BLaER1 (cell line): Measurements from ENCODE around the gene LPAR5.
A peak's percentile ranks its signal among the peaks of the same experiment; 100 is the strongest.

Experiments used
- H3K27ac ChIP-seq: shearing (Covaris generic); formaldehyde crosslinking; 2 replicates; pipeline ENCODE4 v1.8.1; 2022
- H3K27me3 ChIP-seq: shearing (Covaris generic); formaldehyde crosslinking; 2 replicates; pipeline ENCODE4 v1.8.1; 2022
- H3K36me3 ChIP-seq: shearing (Covaris generic); formaldehyde crosslinking; 2 replicates; pipeline ENCODE4 v1.8.1; 2022
- H3K4me1 ChIP-seq: shearing (Covaris generic); formaldehyde crosslinking; 2 replicates; pipeline ENCODE4 v1.8.1; 2022
- H3K4me2 ChIP-seq: shearing (Covaris generic); formaldehyde crosslinking; 2 replicates; pipeline ENCODE4 v1.8.1; 2022
- H3K4me3 ChIP-seq: shearing (Covaris generic); formaldehyde crosslinking; 2 replicates; pipeline ENCODE4 v1.8.1; 2022
- H3K9ac ChIP-seq: shearing (Covaris generic); formaldehyde crosslinking; 2 replicates; pipeline ENCODE4 v1.8.1; 2022
- H3K9me3 ChIP-seq: shearing (Covaris generic); formaldehyde crosslinking; 2 replicates; pipeline ENCODE4 v1.8.1; 2022
- H4K20me1 ChIP-seq: shearing (Covaris generic); formaldehyde crosslinking; 2 replicates; pipeline ENCODE4 v1.8.1; 2022
- Cebpa-rat ChIP-seq: shearing (Covaris generic); IDR thresholded peaks from 2 replicates; pipeline ENCODE4 v1.8.1; 2022

Gene LPAR5

DNA sequence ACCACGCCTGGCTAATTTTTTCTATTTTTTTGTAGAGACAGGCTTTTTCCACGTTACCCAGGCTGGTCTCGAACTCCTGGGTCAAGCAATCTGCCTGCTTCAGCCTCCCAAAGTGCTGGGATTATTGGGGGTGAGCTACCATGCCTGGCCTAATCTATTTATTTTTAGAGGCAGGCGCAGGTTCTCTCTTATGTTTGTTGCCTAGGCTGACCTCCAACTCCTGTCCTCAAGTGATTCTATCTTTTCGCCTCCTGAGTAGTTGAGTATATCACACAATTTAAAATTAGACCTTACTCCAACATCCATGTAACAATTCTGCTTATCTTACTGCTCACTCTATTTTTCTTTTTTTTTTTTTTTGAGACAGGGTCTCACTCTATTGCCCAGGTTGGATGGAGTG is 18.2 kb upstream of the LPAR5 start:
- H3K9ac ChIP-seq = 0 out of 2 replicates have a peak overlapping the region, but pooled peaks have one; percentile 29
- H3K9me3 ChIP-seq = no peaks in the 10 kb centered on the region
- H3K36me3 ChIP-seq = peaks cover 97% of the 10 kb centered on the region
- H3K4me2 ChIP-seq = no peak overlapping the region
- TF ChIP-seq Cebpa-rat = no peak
- no peak overlapping the region for H3K27ac ChIP-seq
- H3K27me3 ChIP-seq = no peaks in the 10 kb centered on the region
- H3K4me1 ChIP-seq = no peaks in the 10 kb centered on the region
- no peak overlapping the region for H3K4me3 ChIP-seq
- no peaks in the 10 kb centered on the region for H4K20me1 ChIP-seq

DNA sequence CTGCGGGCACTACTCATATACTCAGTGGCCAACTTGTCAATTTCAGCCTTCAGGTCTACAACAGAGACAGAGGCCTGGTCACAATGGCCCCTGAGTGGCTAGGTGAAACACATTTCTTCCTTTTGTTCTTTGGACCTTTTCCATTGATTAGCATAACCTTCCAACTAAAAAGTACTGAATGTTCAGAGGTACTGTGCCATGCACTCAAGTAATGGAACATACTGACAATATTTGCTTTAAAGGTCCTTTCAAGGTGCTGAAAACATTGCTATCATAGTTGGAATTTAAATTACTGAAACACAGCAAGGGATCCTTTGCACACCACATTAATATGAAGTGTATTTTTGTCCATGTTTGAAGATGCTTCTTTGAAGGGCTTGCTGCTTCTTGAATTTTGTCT is 17.6 kb upstream of the LPAR5 start:
- Histone ChIP-seq H3K9me3 (no peaks in the 10 kb centered on the region), H3K4me2 (no peak overlapping the region), H3K4me3 (no peak overlapping the region), H3K4me1 (no peaks in the 10 kb centered on the region), H4K20me1 (no peaks in the 10 kb centered on the region), H3K36me3 (peaks cover 97% of the 10 kb centered on the region), H3K9ac (0 out of 2 replicates have a peak overlapping the region, but pooled peaks have one; percentile 29), H3K27ac (no peak overlapping the region), H3K27me3 (no peaks in the 10 kb centered on the region)
- TF ChIP-seq Cebpa-rat = no peak

DNA sequence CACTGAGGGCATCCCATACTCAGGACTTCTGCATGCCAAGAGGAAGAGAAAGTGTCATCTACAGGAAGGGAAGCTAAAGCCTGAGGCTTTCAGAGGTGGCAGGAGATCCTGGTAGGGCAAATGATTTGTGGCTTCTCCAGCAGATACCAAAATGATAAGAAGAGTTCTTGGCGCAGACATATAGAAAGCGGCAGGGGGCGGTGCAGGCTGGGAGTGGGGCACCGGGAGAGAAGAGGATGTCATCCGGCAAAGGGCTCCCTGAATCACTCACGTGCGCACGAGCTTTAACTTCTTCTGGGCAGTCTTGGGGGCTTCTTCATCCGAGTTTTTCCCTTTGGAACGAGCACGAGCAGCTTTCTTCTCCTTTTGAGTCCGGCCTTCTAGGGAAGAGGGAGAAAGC is 16.6 kb upstream of the LPAR5 start:
- Histone ChIP-seq H3K9me3 (no peaks in the 10 kb centered on the region), H3K4me1 (no peaks in the 10 kb centered on the region), H3K4me2 (no peak overlapping the region), H3K36me3 (peaks cover 98% of the 10 kb centered on the region), H3K27me3 (no peaks in the 10 kb centered on the region), H4K20me1 (no peaks in the 10 kb centered on the region), H3K4me3 (no peak overlapping the region), H3K9ac (no peak overlapping the region), H3K27ac (no peak overlapping the region)
- no peak for TF ChIP-seq Cebpa-rat

DNA sequence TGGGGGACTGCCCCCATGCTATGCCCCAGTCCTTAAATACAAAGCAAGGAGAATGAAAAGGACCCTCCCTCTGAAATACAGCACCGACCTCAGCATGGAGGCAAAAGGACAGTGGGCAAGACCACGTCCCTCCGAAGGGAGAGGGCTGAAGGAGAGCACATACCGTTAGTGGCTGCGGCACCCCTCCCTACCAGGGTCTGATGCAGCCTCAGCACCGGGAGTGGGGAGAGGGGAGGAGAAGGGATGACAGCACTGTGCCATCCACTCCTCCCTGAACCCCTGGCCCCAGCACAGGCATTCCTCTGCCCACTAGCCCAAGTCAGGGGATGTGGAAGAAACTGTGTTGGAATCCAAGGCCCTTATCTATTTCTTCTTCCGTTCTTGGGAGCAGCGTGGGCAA is 15.1 kb upstream of the LPAR5 start:
- no peak for TF ChIP-seq Cebpa-rat
- 0 out of 2 replicates have a peak overlapping the region, but pooled peaks have one; percentile 3 for H3K9ac ChIP-seq
- H3K27me3 ChIP-seq = no peaks in the 10 kb centered on the region

DNA sequence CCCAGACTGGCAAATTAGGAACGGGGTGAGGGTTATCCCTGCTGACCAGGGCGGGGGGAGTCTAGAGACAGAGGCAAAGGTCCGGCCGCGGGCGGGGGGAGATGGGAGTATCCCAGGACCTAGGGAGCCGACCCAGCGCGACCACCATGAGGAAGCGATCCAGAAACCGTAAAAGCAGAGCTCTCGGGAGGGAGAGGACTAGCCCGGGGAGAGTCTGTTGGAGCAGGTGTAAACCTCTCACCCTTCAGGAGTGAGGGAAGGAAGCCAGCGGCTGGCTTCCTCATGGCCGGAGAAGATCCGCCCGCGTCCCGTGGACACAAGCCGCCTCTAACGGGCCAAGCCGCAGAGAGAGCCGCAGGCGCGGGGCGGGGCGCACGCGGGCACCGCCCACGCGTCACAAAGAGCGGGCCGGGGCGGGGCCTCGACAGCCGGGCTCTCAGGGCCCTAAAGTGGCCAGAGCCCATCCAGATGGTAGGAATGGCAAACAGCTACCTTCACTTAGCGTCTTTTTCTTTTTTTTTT is 11.4 kb upstream of the LPAR5 start, which contains the start of gene ACRBP:
Gene ACRBP, minus strand, starts transcription at position 350 of the 522 bp plus-strand sequence. Its CDS starts 66 bp downstream, at position 284.
- H4K20me1 ChIP-seq = no peaks in the 10 kb centered on the region
- peak within 1 kb of the TSS; percentile 67 for H3K4me2 ChIP-seq
- H3K27me3 ChIP-seq = no peaks in the 10 kb centered on the region
- H3K4me1 ChIP-seq = peaks cover 28% of the 10 kb centered on the region
- H3K9ac ChIP-seq = peak within 1 kb of the TSS; percentile 64; the same call in 1 of the 2 replicates
- no peak for TF ChIP-seq Cebpa-rat
- H3K27ac ChIP-seq = peak within 1 kb of the TSS; percentile 71
- peaks cover 79% of the 10 kb centered on the region for H3K36me3 ChIP-seq
- H3K9me3 ChIP-seq = peaks cover 28% of the 10 kb centered on the region
- peak within 1 kb of the TSS; percentile 58 for H3K4me3 ChIP-seq

More for the DNA sequence above, 15.1 kb upstream of the LPAR5 start:
- Histone ChIP-seq H3K9me3 (no peaks in the 10 kb centered on the region), H3K36me3 (peaks cover 97% of the 10 kb centered on the region), H3K27ac (no peak overlapping the region), H3K4me1 (peaks cover 7% of the 10 kb centered on the region), H3K4me2 (no peak overlapping the region), H3K4me3 (no peak overlapping the region), H4K20me1 (no peaks in the 10 kb centered on the region)

DNA sequence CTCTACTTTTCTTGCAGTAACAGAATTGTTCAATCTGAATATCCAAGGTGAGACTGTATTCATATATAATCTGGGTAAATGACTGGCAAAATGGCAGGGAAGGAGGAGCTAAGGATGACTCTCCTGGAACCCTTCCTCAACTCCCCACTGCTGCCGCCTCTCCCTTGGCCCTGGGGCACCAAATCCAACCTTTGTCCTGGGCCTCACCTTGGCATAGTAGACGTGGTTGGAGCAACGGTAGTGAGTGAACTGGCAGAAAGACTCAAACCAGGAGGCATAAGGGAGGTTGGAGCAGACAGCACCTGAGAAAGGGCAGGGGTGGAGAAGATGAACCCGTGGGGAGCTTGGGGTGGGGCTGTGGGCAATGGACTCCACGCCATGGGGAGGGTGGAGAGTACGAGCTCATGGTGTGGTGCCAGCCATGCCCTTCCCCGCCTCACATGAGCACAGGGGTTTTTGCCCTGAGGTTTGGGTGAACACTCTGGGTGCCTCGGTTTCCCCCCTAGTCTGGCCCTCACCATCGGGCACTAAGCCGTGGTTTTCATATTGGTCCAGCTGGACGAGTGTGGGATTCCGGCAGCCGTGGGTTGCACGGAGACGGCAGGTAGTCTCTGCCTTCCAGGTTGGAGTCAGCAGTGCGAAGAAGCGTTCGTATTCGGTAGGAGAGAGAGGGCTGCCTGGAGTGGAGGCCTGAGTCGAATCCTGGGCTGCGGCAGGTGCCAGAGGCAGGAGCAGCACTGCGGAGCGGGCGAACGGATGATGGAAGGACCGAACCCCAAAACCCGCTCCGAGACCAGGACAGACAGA is 10.7 kb upstream of the LPAR5 start:
- Histone ChIP-seq H3K27me3 (no peaks in the 10 kb centered on the region), H3K4me1 (peaks cover 28% of the 10 kb centered on the region), H3K36me3 (peaks cover 72% of the 10 kb centered on the region), H4K20me1 (no peaks in the 10 kb centered on the region), H3K9ac (peak overlapping the region; percentile 64; the same call in 1 of the 2 replicates), H3K9me3 (peaks cover 31% of the 10 kb centered on the region), H3K4me3 (peak overlapping the region; percentile 58), H3K4me2 (peak overlapping the region; percentile 67), H3K27ac (peak overlapping the region; percentile 71; the same call in 1 of the 2 replicates)
- no peak for TF ChIP-seq Cebpa-rat

DNA sequence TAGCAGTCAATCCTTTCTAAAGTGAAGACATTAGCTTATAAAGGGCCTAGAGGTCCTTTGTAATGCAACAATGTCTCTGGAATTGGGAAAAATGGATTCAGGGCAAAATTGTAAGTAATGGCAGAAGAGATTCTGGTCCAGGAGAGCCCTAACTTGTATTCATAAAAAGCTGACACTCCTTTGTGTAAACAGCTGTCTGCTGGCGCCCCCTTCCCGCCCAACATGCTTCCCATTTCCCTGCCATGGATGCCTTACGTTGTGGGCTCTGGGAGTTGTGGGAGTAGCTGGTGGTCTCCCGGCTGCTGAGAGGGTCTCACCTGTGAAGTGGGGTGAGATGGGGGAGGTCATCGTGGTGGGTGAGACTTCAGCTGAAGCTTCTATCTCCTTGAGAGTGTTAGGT is 9.1 kb upstream of the LPAR5 start:
- H3K4me1 ChIP-seq = peaks cover 38% of the 10 kb centered on the region
- H3K9me3 ChIP-seq = peaks cover 31% of the 10 kb centered on the region
- no peak for TF ChIP-seq Cebpa-rat
- H3K27ac ChIP-seq = peak overlapping the region; percentile 69
- H3K9ac ChIP-seq = peak overlapping the region; percentile 62; the same call in 1 of the 2 replicates
- peaks cover 56% of the 10 kb centered on the region for H3K36me3 ChIP-seq
- peak overlapping the region; percentile 73 for H3K4me2 ChIP-seq
- H3K27me3 ChIP-seq = no peaks in the 10 kb centered on the region
- H3K4me3 ChIP-seq = peak overlapping the region; percentile 47; the same call in 1 of the 2 replicates
- no peaks in the 10 kb centered on the region for H4K20me1 ChIP-seq

DNA sequence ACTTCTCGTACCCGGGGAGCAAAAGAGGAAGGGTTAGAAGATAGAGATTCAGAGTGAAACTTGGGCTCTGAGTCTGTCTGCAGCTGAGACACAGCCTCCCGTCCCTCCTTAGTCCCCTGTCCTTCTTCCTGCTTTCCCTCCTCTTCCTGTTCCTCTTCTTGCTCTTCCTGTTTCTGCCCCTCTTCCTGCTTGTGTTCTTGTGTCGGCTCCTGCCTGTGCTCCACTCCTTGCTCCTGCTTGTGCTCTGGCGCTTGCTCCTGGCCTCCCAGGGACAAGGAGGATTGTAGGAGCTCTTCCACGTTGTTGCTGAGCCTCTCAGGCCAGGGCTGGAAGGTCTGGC is 8.5 kb upstream of the LPAR5 start:
- H3K27me3 ChIP-seq = no peaks in the 10 kb centered on the region
- peak overlapping the region; percentile 62 for H3K9ac ChIP-seq
- no peaks in the 10 kb centered on the region for H4K20me1 ChIP-seq
- peaks cover 50% of the 10 kb centered on the region for H3K36me3 ChIP-seq
- TF ChIP-seq Cebpa-rat = no peak
- H3K9me3 ChIP-seq = peaks cover 31% of the 10 kb centered on the region
- peak overlapping the region; percentile 47 for H3K4me3 ChIP-seq
- H3K4me2 ChIP-seq = peak overlapping the region; percentile 73
- H3K27ac ChIP-seq = peak overlapping the region; percentile 69
- peaks cover 44% of the 10 kb centered on the region for H3K4me1 ChIP-seq

DNA sequence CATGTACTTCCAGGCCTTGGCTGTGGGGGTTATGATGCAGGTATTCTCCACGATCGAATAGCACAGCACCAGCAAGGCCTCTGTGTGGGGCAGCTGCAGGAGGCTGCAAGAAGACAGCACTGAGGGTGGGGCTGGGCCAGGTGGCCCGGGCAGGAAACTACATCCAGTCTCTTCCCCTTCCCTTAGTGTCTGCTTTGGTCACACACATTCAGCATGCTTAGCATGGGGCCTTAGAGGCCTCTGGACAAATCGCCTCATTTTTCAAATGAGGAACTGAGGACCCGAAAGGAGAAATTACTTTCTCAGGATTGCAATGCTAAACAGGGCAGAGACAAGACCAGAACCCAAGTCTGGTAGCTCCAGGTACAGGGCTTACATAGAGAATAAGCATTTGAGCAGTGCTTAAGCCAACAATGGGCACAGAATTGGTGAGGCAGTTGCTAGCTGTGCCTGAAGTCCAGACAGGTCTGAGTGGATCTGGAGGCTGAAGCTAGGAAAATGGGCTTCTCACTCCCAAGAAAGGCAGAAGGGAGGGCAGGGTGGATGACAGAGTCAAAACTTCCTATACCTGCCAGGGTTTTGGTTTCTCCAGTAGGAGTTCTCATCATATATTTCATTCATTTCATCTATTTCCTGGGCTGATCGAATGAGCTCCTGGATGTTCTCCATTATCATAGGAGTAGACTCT is 8.0 kb upstream of the LPAR5 start:
- Histone ChIP-seq H3K9ac (peak overlapping the region; percentile 62; the same call in 1 of the 2 replicates), H3K27ac (peak overlapping the region; percentile 69), H4K20me1 (no peaks in the 10 kb centered on the region), H3K4me1 (peaks cover 49% of the 10 kb centered on the region), H3K4me2 (peak overlapping the region; percentile 73), H3K27me3 (no peaks in the 10 kb centered on the region), H3K9me3 (peaks cover 31% of the 10 kb centered on the region), H3K36me3 (peaks cover 44% of the 10 kb centered on the region), H3K4me3 (peak overlapping the region; percentile 47)
- no peak for TF ChIP-seq Cebpa-rat
